ENCODE measurements around the gene SEMA6B. TPM values are rescaled to one million over a fixed set of nuclear protein-coding genes. Genes with fewer than 3 reads are reported as not detected.

SEMA6B gene
- total and polyA plus RNA-seq, 12 donors = 3.1 to 59.2 (median 27.2) TPM

GRCh38 chr19:4516199-4516938 lies 43.1 kb downstream of the SEMA6B start:
- intact Hi-C loops (cut with DNase I) = no loop called here
- WGBS, 4 donors = 61 to 65% (median 63%) methylated on average over 8 to 14 of the region's 14 CpGs
- Histone ChIP-seq H3K27ac (no peak overlapping the region), H3K9me3 (replicated peaks in 1 of 3) (no peaks in the 10 kb centered on the region), H3K4me3 (no peak overlapping the region), H3K36me3 (replicated peaks in 1 of 2) (no peaks in the 10 kb centered on the region), H3K27me3 (no peaks in the 10 kb centered on the region), H3K4me1 (replicated peaks in 1 of 2) (no peaks in the 10 kb centered on the region)
- TF ChIP-seq CTCF (IDR thresholded peaks at IDR 0.05) (no peak), POLR2A (IDR thresholded peaks at IDR 0.05) (no peak)
- no peak for DNase-seq

- no peak for DNase-seq
- H3K27ac ChIP-seq = no peak overlapping the region
- intact Hi-C loops (cut with DNase I) = no loop called here
Observed at GRCh38 chr19:4515732-4516131, 43.8 kb downstream of the SEMA6B start.

GRCh38 chr19:4513248-4513647 lies 46.2 kb downstream of the SEMA6B start:
- H3K36me3 ChIP-seq (replicated peaks in 1 of 2) = no peaks in the 10 kb centered on the region
- intact Hi-C loops (cut with DNase I) = no loop called here

More at GRCh38 chr19:4515732-4516131, 43.8 kb downstream of the SEMA6B start:
- Histone ChIP-seq H3K36me3 (replicated peaks in 1 of 2) (no peaks in the 10 kb centered on the region), H3K9me3 (replicated peaks in 1 of 3) (no peaks in the 10 kb centered on the region), H3K4me3 (no peak overlapping the region), H3K27me3 (no peaks in the 10 kb centered on the region), H3K4me1 (replicated peaks in 1 of 2) (no peaks in the 10 kb centered on the region)
- 74 to 95% (median 84%) methylated on average over 4 to 5 of the region's 5 CpGs for WGBS, 4 donors
- TF ChIP-seq CTCF (IDR thresholded peaks at IDR 0.05) = no peak
- no peak for TF ChIP-seq POLR2A (IDR thresholded peaks at IDR 0.05)

GRCh38 chr19:4512070-4512469 lies 47.4 kb downstream of the SEMA6B start:
- TF ChIP-seq CTCF (IDR thresholded peaks at IDR 0.05) (no peak), POLR2A (IDR thresholded peaks at IDR 0.05) (no peak)
- intact Hi-C loops (cut with DNase I) = no loop called here
- DNase-seq = no peak
- H3K9me3 ChIP-seq (replicated peaks in 1 of 3) = no peaks in the 10 kb centered on the region
- H3K4me3 ChIP-seq = no peak overlapping the region
- peaks cover 0 to 1% of the 10 kb centered on the region in 2 donors for H3K4me1 ChIP-seq (replicated peaks in 1 of 2)
- no peak overlapping the region for H3K27ac ChIP-seq
- WGBS, 4 donors = 73 to 86% (median 79%) methylated on average over 15 to 17 of the region's 17 CpGs
- H3K36me3 ChIP-seq (replicated peaks in 1 of 2) = no peaks in the 10 kb centered on the region
- H3K27me3 ChIP-seq = no peaks in the 10 kb centered on the region

More at GRCh38 chr19:4513248-4513647, 46.2 kb downstream of the SEMA6B start:
- no peak for DNase-seq
- TF ChIP-seq CTCF (IDR thresholded peaks at IDR 0.05) (no peak), POLR2A (IDR thresholded peaks at IDR 0.05) (no peak)
- Histone ChIP-seq H3K27me3 (no peaks in the 10 kb centered on the region), H3K27ac (no peak overlapping the region), H3K4me3 (no peak overlapping the region), H3K9me3 (replicated peaks in 1 of 3) (no peaks in the 10 kb centered on the region), H3K4me1 (replicated peaks in 1 of 2) (no peaks in the 10 kb centered on the region)
- WGBS, 4 donors = 84 to 92% (median 89%) methylated on average over 12 to 17 of the region's 17 CpGs
